ENCODE measurements around the gene PREX1.

DNA sequence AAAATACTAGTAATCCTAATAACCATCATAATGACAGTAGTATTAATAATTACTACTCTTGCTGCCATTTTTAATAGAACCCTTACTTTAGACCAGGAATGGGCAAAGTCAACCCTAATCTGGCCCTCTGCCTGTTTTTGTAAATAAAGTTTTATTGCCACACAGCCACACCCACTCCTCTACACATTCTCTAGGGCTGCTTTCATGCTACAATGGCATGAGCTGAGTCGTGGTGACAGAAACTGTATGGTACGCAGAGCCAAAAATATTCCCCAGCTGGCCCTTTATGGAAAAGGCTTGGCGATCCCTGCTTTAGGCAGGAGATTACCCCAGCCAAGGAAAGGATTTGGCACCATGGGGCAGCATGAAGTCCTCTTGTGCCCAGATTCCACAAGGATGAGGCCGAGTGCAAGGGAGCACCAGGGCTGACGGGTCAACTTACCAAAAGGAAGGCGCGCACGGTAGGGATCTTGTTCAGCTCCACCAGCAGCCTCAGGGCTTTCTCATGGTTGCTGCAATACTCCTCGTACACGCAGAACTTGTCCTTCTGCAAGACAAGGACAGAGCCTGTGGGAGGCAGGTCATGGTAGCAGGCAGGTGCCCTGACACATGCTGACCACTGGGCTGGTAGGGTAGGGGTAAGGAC, 93.6 kb downstream of the PREX1 start:
- TF ChIP-seq, protein P1, sequence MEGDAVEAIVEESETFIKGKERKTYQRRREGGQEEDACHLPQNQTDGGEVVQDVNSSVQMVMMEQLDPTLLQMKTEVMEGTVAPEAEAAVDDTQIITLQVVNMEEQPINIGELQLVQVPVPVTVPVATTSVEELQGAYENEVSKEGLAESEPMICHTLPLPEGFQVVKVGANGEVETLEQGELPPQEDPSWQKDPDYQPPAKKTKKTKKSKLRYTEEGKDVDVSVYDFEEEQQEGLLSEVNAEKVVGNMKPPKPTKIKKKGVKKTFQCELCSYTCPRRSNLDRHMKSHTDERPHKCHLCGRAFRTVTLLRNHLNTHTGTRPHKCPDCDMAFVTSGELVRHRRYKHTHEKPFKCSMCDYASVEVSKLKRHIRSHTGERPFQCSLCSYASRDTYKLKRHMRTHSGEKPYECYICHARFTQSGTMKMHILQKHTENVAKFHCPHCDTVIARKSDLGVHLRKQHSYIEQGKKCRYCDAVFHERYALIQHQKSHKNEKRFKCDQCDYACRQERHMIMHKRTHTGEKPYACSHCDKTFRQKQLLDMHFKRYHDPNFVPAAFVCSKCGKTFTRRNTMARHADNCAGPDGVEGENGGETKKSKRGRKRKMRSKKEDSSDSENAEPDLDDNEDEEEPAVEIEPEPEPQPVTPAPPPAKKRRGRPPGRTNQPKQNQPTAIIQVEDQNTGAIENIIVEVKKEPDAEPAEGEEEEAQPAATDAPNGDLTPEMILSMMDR (optimal IDR thresholded peaks at IDR 0.05 in 1 of 3, IDR thresholded peaks at IDR 0.05 in 1 of 3, conservative IDR thresholded peaks at IDR 0.05 in 1 of 3; ENCODE audit: extremely low read depth in 1 of 3, insufficient read depth in 2 of 3, low read length in 3 of 3), result no peak
- TF ChIP-seq EZH2 (IDR thresholded peaks at IDR 0.05; ENCODE audit: low read length), result no peak
